Hematopoietic multipotent progenitor cell treated with erythropoietin and hydrocortisone succinate and interleukin-3 and kit ligand, for 6 days (in vitro differentiated cells): Measurements from ENCODE around the gene ZDHHC11B.
A peak's percentile ranks its signal among the peaks of the same experiment; 100 is the strongest.
"Not testable (repeated sequence)": the region's sequence is repeated elsewhere in the genome, so short reads cannot be mapped to it uniquely, and the experiment has no call there.

Experiments used
- DNase-seq: peaks from one replicate; pipeline ENCODE4 v3.0.0-alpha.2; 2015

Gene ZDHHC11B

GRCh38 chr5:765948-766631 lies 18.4 kb downstream of the ZDHHC11B start:
- DNase-seq = no peak

GRCh38 chr5:763998-764781 lies 20.3 kb downstream of the ZDHHC11B start:
- DNase-seq = no peak

- DNase-seq = no peak
These were observed 21.1 kb downstream of the ZDHHC11B start for GRCh38 chr5:763397-763796.

GRCh38 chr5:762996-763395 lies 21.5 kb downstream of the ZDHHC11B start:
- DNase-seq = not testable (repeated sequence)

- no peak for DNase-seq
These were observed 22.4 kb downstream of the ZDHHC11B start for GRCh38 chr5:761854-762710.

GRCh38 chr5:761059-761771 lies 23.3 kb downstream of the ZDHHC11B start:
- no peak for DNase-seq

GRCh38 chr5:760363-761058 lies 24.0 kb downstream of the ZDHHC11B start:
- no peak for DNase-seq

- DNase-seq = no peak
These were observed 24.7 kb downstream of the ZDHHC11B start for GRCh38 chr5:759781-760362.

GRCh38 chr5:759111-759751 lies 25.3 kb downstream of the ZDHHC11B start:
- DNase-seq = peak; percentile 11

GRCh38 chr5:758698-759053 lies 25.9 kb downstream of the ZDHHC11B start:
- DNase-seq = no peak

- no peak for DNase-seq
These were observed 26.4 kb downstream of the ZDHHC11B start for GRCh38 chr5:757931-758697.

GRCh38 chr5:757346-757930 lies 27.1 kb downstream of the ZDHHC11B start:
- DNase-seq = no peak

GRCh38 chr5:756865-757345 lies 27.6 kb downstream of the ZDHHC11B start:
- DNase-seq = no peak

GRCh38 chr5:756171-756570 lies 28.4 kb downstream of the ZDHHC11B start:
- DNase-seq = no peak

- DNase-seq = not testable (repeated sequence)
These were observed 30.3 kb downstream of the ZDHHC11B start for GRCh38 chr5:754143-754632.

- not testable (repeated sequence) for DNase-seq
These were observed 30.9 kb downstream of the ZDHHC11B start for GRCh38 chr5:753567-754142.

GRCh38 chr5:752532-753115 lies 31.9 kb downstream of the ZDHHC11B start:
- DNase-seq = not testable (repeated sequence)

GRCh38 chr5:751992-752391 lies 32.5 kb downstream of the ZDHHC11B start:
- DNase-seq = not testable (repeated sequence)

- no peak for DNase-seq
These were observed 33.0 kb downstream of the ZDHHC11B start for GRCh38 chr5:751496-751895.
